ENCODE results near the gene STK40. TPM values are rescaled to one million over a fixed set of nuclear protein-coding genes. Genes with fewer than 3 reads are reported as not detected.

STK40 gene
- total and polyA plus RNA-seq, 9 of the 15 experiments (the other 6 are each of a cell fraction or from before 2014, with no cell fraction given) = 0.69 to 94.3 (median 39.1) TPM

DNA sequence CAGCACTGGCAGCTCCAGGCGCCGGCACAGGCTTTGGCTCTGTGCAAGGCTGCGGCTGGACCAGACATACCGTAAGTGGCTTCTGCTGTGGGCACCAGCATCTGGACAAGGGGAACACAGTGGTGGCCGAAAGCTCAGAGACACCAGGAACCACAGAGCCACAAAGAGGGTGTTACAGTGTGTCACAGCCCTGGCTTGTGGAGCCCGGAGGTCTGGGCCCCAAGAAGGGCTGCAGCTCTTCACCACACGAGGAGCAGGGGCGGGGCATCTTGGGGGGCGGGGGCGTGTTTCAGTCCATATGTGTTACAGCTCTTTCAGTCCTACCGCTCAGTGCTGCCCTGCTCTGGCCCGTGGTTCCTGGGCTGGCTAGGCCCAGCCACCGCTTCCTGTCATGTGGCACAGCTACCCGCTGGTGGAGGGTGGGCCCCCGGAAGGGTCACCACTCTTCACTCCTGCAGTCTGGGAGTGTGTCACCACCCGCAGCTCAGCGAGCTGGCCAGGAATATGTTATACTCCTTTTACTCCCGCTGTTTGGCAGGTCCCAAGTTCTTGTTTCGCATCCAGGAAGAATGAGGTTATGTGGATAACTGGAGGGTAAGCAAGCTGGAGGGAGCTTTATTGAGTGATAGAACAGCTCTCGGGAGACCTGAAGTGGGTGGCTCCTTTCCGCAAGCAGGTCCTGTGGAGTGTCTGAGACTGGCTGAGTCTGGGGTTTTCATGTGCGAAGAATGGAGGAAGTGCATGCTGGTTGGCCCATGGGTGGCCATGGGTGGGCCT, 15.3 kb upstream of the STK40 start (continued):
- TF ChIP-seq, protein P1, sequence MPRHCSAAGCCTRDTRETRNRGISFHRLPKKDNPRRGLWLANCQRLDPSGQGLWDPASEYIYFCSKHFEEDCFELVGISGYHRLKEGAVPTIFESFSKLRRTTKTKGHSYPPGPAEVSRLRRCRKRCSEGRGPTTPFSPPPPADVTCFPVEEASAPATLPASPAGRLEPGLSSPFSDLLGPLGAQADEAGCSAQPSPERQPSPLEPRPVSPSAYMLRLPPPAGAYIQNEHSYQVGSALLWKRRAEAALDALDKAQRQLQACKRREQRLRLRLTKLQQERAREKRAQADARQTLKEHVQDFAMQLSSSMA (CRISPR knock-in tag; IDR thresholded peaks at IDR 0.05) = no peak
- TF ChIP-seq KLF13 (tag; IDR thresholded peaks at IDR 0.05; ENCODE audit: borderline replicate concordance, low read depth) = peak; percentile 74; the same call in 1 of the 2 replicates
- TF ChIP-seq EZH2 (IDR thresholded peaks at IDR 0.05; ENCODE audit: borderline replicate concordance, low read depth, low read length) = no peak
- 0 out of 2 replicates have a peak, but pooled peaks have one; percentile 26 for TF ChIP-seq NCOR1 (IDR thresholded peaks at IDR 0.05)
- TF ChIP-seq, protein P2, sequence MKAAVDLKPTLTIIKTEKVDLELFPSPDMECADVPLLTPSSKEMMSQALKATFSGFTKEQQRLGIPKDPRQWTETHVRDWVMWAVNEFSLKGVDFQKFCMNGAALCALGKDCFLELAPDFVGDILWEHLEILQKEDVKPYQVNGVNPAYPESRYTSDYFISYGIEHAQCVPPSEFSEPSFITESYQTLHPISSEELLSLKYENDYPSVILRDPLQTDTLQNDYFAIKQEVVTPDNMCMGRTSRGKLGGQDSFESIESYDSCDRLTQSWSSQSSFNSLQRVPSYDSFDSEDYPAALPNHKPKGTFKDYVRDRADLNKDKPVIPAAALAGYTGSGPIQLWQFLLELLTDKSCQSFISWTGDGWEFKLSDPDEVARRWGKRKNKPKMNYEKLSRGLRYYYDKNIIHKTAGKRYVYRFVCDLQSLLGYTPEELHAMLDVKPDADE (conservative IDR thresholded peaks at IDR 0.05; ENCODE audit: control insufficient read depth, low read depth, low read length) = 0 out of 2 replicates have a peak, but pooled peaks have one; percentile 51
- TF ChIP-seq, protein P3, sequence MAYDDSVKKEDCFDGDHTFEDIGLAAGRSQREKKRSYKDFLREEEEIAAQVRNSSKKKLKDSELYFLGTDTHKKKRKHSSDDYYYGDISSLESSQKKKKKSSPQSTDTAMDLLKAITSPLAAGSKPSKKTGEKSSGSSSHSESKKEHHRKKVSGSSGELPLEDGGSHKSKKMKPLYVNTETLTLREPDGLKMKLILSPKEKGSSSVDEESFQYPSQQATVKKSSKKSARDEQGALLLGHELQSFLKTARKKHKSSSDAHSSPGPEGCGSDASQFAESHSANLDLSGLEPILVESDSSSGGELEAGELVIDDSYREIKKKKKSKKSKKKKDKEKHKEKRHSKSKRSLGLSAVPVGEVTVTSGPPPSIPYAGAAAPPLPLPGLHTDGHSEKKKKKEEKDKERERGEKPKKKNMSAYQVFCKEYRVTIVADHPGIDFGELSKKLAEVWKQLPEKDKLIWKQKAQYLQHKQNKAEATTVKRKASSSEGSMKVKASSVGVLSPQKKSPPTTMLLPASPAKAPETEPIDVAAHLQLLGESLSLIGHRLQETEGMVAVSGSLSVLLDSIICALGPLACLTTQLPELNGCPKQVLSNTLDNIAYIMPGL (CRISPR knock-in tag; IDR thresholded peaks at IDR 0.05) = 0 out of 2 replicates have a peak, but pooled peaks have one; percentile 42
- no peak for TF ChIP-seq RBM34 (IDR thresholded peaks at IDR 0.05; ENCODE audit: borderline replicate concordance, insufficient read depth, low read length)
- TF ChIP-seq HNRNPLL (IDR thresholded peaks at IDR 0.05; ENCODE audit: low read depth, low read length, poor library complexity, severe bottlenecking) = no peak
- no peak for TF ChIP-seq ATF1 (CRISPR knock-in tag; IDR thresholded peaks at IDR 0.05)
- TF ChIP-seq ATF1 (tag; IDR thresholded peaks at IDR 0.05) = peak; percentile 62
- TF ChIP-seq HNRNPUL1 (IDR thresholded peaks at IDR 0.05; ENCODE audit: low read length) = no peak
- no peak for TF ChIP-seq HMG20A (CRISPR knock-in tag; conservative IDR thresholded peaks at IDR 0.05)
- TF ChIP-seq SAFB2 (IDR thresholded peaks at IDR 0.05; ENCODE audit: borderline replicate concordance, low read depth, low read length, severe bottlenecking) = no peak
- TF ChIP-seq BACH1 (tag; IDR thresholded peaks at IDR 0.05) = peak; percentile 35; the same call in 1 of the 2 replicates
- 0 out of 2 replicates have a peak, but pooled peaks have one; percentile 28 for TF ChIP-seq HDAC8 (tag; IDR thresholded peaks at IDR 0.05)
- no peak; the same call in 1 of the 2 replicates for TF ChIP-seq TCF3 (CRISPR knock-in tag; IDR thresholded peaks at IDR 0.05)
- peak; percentile 58 for TF ChIP-seq ZEB2 (IDR thresholded peaks at IDR 0.05)
- TF ChIP-seq ZNF197 (CRISPR knock-in tag; IDR thresholded peaks at IDR 0.05; ENCODE audit: low read depth) = no peak
- 0 out of 2 replicates have a peak, but pooled peaks have one; percentile 16 for TF ChIP-seq SOX6 (IDR thresholded peaks at IDR 0.05)
- TF ChIP-seq ETV5 (CRISPR knock-in tag; IDR thresholded peaks at IDR 0.05; ENCODE audit: low read depth) = peak; percentile 87
